Activated B cell treated with CpG ODN at 0.5 μM for 24 hours (primary cell): ENCODE data around the gene GPR157. TPM values are rescaled to one million over a fixed set of nuclear protein-coding genes. Genes with fewer than 3 reads are reported as not detected.
"Not testable (repeated sequence)": the region's sequence is repeated elsewhere in the genome, so short reads cannot be mapped to it uniquely, and the experiment has no call there.

Experiments used
- ATAC-seq: fragments of 200-7000 bp; cut with Tn5 transposase; one replicate; pipeline ENCODE4 v1.10.0; 2021; ENCODE audit warnings: low read depth, mild to moderate bottlenecking, moderate library complexity
- CTCF ChIA-PET: fragments of 350-600 bp; sonication (Branson Sonifier 250); formaldehyde crosslinking; loops from one replicate; lab custom pipeline; 2021; ENCODE audit warnings: antibody characterized with exemption; lab: Charles Lee
- POLR2A ChIA-PET: fragments of 350-600 bp; sonication (Branson Sonifier 250); formaldehyde crosslinking; loops from one replicate; lab custom pipeline; 2021; ENCODE audit warnings: antibody characterized with exemption; lab: Charles Lee
- DNase-seq: peaks from one replicate; pipeline ENCODE4 v3.0.0; 2022
- H3K27ac Mint-ChIP-seq: one replicate; pipeline ENCODE4 v1.8.0; 2020; ENCODE audit warnings: mixed read lengths
- H3K27me3 Mint-ChIP-seq: one replicate; pipeline ENCODE4 v1.8.0; 2021; ENCODE audit warnings: mixed read lengths
- H3K36me3 Mint-ChIP-seq: one replicate; pipeline ENCODE4 v1.8.0; 2021; ENCODE audit warnings: low read depth, mixed read lengths
- H3K4me1 Mint-ChIP-seq: one replicate; pipeline ENCODE4 v1.8.0; 2021; ENCODE audit warnings: mixed read lengths
- H3K4me3 Mint-ChIP-seq: one replicate; pipeline ENCODE4 v1.8.0; 2020; ENCODE audit warnings: mild to moderate bottlenecking, mixed read lengths
- H3K9me3 Mint-ChIP-seq: one replicate; pipeline ENCODE4 v1.8.0; 2020; ENCODE audit warnings: mixed read lengths
- CTCF ChIP-seq: fragments of 200-600 bp; IDR thresholded peaks from one replicate; pipeline ENCODE4 v1.8.0; 2022; ENCODE audit warnings: antibody characterized with exemption, mild to moderate bottlenecking
- intact Hi-C: fragments of 100-400 bp; cut with micrococcal nuclease; formaldehyde crosslinking; loops from one replicate; pipeline ENCODE4 v1.15.1; 2024
- total RNA-seq: library from RNA; stranded (reverse); gene quantifications from 2 replicates; pipeline ENCODE4 v1.2.3, GENCODE V29; 2022

Gene GPR157
- total RNA-seq, 1 donor from 2014 or later = 7.0 TPM

- ChIA-PET CTCF (no interaction called here), POLR2A (interaction anchor here (0.8 kb wide), 1 partner anchor 18 kb away, joined by 3 read pairs; no protein-coding TSS in a partner anchor)
- intact Hi-C loops = no loop called here
- Mint-ChIP-seq H3K9me3 (no peaks in the 10 kb centered on the region), H3K36me3 (no peaks in the 10 kb centered on the region), H3K4me3 (no peak overlapping the region), H3K27me3 (no peaks in the 10 kb centered on the region), H3K4me1 (peaks cover 3% of the 10 kb centered on the region), H3K27ac (no peak overlapping the region)
- no peak for ATAC-seq
- TF ChIP-seq CTCF = no peak
- no peak for DNase-seq
Measured at GRCh38 chr1:9146156-9146555, 17.3 kb upstream of the GPR157 start.

- CTCF ChIA-PET = interaction anchor here (0.9 kb wide), 1 partner anchor 50 kb away, joined by 5 read pairs; no protein-coding TSS in a partner anchor
- no peak overlapping the region for H3K4me3 Mint-ChIP-seq
- no peaks in the 10 kb centered on the region for H3K36me3 Mint-ChIP-seq
- H3K27me3 Mint-ChIP-seq = no peaks in the 10 kb centered on the region
- peaks cover 3% of the 10 kb centered on the region for H3K4me1 Mint-ChIP-seq
- no peaks in the 10 kb centered on the region for H3K9me3 Mint-ChIP-seq
- TF ChIP-seq CTCF = no peak
- DNase-seq (no peak), ATAC-seq (no peak)
- no peak overlapping the region for H3K27ac Mint-ChIP-seq
- intact Hi-C loops = no loop called here
- POLR2A ChIA-PET = no interaction called here
Measured at GRCh38 chr1:9145714-9146113, 16.8 kb upstream of the GPR157 start.

GRCh38 chr1:9145021-9145668 lies 16.2 kb upstream of the GPR157 start:
- H3K4me3 Mint-ChIP-seq = no peak overlapping the region
- no peak overlapping the region for H3K27ac Mint-ChIP-seq
- no peaks in the 10 kb centered on the region for H3K9me3 Mint-ChIP-seq
- DNase-seq (no peak), ATAC-seq (no peak)
- H3K27me3 Mint-ChIP-seq = peaks cover 3% of the 10 kb centered on the region
- intact Hi-C loops = no loop called here
- ChIA-PET POLR2A (no interaction called here), CTCF (interaction anchor here (0.7 to 0.9 kb wide), 2 partner anchors 34 to 51 kb away, joined by 3 to 5 read pairs; no protein-coding TSS in a partner anchor)
- H3K4me1 Mint-ChIP-seq = peaks cover 3% of the 10 kb centered on the region
- TF ChIP-seq CTCF = no peak
- no peaks in the 10 kb centered on the region for H3K36me3 Mint-ChIP-seq

GRCh38 chr1:9144494-9144893 lies 15.6 kb upstream of the GPR157 start:
- POLR2A ChIA-PET, H3K9me3 Mint-ChIP-seq, H3K4me1 Mint-ChIP-seq, H3K36me3 Mint-ChIP-seq, H3K27me3 Mint-ChIP-seq, DNase-seq, H3K27ac Mint-ChIP-seq, ATAC-seq, H3K4me3 Mint-ChIP-seq: not testable (repeated sequence)
- intact Hi-C loops = loop anchor here (5.0 kb wide), 1 partner anchor 38 kb away; no protein-coding TSS in a partner anchor
- CTCF ChIA-PET = interaction anchor here (0.7 to 0.9 kb wide), 2 partner anchors 34 to 51 kb away, joined by 3 to 5 read pairs; no protein-coding TSS in a partner anchor

GRCh38 chr1:9143250-9143649 lies 14.3 kb upstream of the GPR157 start:
- no peak overlapping the region for H3K4me3 Mint-ChIP-seq
- H3K36me3 Mint-ChIP-seq = no peaks in the 10 kb centered on the region
- CTCF ChIA-PET = interaction anchor here (1.0 to 1.6 kb wide), 2 partner anchors 20 to 53 kb away, joined by 3 to 21 read pairs; no protein-coding TSS in a partner anchor
- POLR2A ChIA-PET = no interaction called here
- DNase-seq (no peak), ATAC-seq (no peak)
- no peaks in the 10 kb centered on the region for H3K9me3 Mint-ChIP-seq
- H3K4me1 Mint-ChIP-seq = peaks cover 3% of the 10 kb centered on the region
- intact Hi-C loops = loop anchor here (5.0 kb wide), 1 partner anchor 39 kb away; no protein-coding TSS in a partner anchor
- TF ChIP-seq CTCF = no peak
- no peak overlapping the region for H3K27ac Mint-ChIP-seq
- H3K27me3 Mint-ChIP-seq = peaks cover 4% of the 10 kb centered on the region
